Endothelial cell (in vitro differentiated cells): Measurements from ENCODE around the gene GCSAM. TPM values are rescaled to one million over a fixed set of nuclear protein-coding genes. Genes with fewer than 3 reads are reported as not detected.

Experiments
- DNase-seq: peaks from one replicate; pipeline ENCODE4 v3.0.0; 2021; ENCODE audit warnings: low spot score
- H3K27ac Mint-ChIP-seq: one replicate; pipeline ENCODE4 v1.8.0; 2021; ENCODE audit warnings: mixed read lengths, inconsistent platforms; ENCODE audit not compliant: unreplicated experiment
- H3K27me3 Mint-ChIP-seq: one replicate; pipeline ENCODE4 v1.8.0; 2021; ENCODE audit warnings: mild to moderate bottlenecking, moderate library complexity, mixed read lengths, inconsistent platforms; ENCODE audit not compliant: unreplicated experiment
- H3K36me3 Mint-ChIP-seq: one replicate; pipeline ENCODE4 v1.8.0; 2021; ENCODE audit warnings: mild to moderate bottlenecking, low read depth, mixed read lengths, inconsistent platforms; ENCODE audit not compliant: unreplicated experiment
- H3K4me1 Mint-ChIP-seq: one replicate; pipeline ENCODE4 v1.8.0; 2021; ENCODE audit warnings: mild to moderate bottlenecking, mixed read lengths, inconsistent platforms; ENCODE audit not compliant: unreplicated experiment
- H3K4me3 Mint-ChIP-seq: one replicate; pipeline ENCODE4 v1.8.0; 2021; ENCODE audit warnings: mild to moderate bottlenecking, mixed read lengths, inconsistent platforms; ENCODE audit not compliant: unreplicated experiment
- H3K9me3 Mint-ChIP-seq: one replicate; pipeline ENCODE4 v1.8.0; 2021; ENCODE audit warnings: mixed read lengths, inconsistent platforms; ENCODE audit not compliant: unreplicated experiment
- total RNA-seq: library from RNA; stranded (reverse); fragmentation: NEBNext Ultra II Directional; extraction: Animal tissue kit (Norgen Biotek cat#: 25700); gene quantifications from one replicate; pipeline ENCODE4 v1.2.1, GENCODE V29; 2021; ENCODE audit not compliant: unreplicated experiment
- TF ChIP-seq, protein P1 (sequence below): fragments of 200-600 bp; sonication (generic); IDR thresholded peaks from one replicate; pipeline ENCODE4 v1.5.0; 2021; ENCODE audit warnings: antibody characterized with exemption; ENCODE audit not compliant: unreplicated experiment

The GCSAM gene
- total RNA-seq, 1 donor from 2014 or later: not detected

DNA sequence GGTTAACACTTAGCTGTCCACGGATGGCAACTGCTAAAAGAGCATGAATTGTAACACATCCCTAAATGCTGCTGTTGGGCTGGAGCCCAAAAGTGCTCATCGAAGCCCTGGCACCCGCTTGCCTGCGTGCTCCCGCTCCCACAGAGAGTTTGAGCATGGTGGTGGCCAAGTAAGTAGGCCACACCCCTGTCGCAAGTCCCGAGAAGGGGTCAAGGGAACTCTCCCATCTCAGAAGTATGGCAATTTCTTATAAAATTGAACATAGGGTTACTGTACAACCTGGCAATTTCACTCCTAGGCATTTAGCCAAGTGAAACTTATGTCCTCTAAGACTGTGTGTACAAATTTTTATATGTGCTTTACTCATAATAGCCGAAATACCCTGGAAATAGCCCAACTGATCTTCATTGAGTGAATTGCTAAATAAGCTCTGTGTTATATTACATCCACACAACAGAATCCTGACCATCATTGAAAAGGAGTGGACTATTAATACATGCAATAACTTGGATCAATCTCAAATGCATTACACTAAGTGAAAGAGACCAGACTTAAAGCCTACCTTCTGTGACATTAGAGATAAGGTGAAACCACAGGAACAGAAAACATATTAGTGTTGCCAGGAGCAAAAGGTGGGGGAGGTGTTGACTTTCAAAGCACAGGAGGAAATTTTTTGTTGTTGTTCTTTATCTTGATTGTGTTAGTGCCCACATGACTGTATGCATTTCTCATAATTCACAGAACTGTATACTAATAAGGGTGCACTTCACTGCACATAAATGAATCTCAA lies 1.5 kb upstream of the GCSAM start:
- H3K36me3 Mint-ChIP-seq: no peaks in the 10 kb centered on the region
- peaks cover 24% of the 10 kb centered on the region for H3K4me1 Mint-ChIP-seq
- no peak for DNase-seq
- no peaks in the 10 kb centered on the region for H3K9me3 Mint-ChIP-seq
- no peak overlapping the region for H3K4me3 Mint-ChIP-seq
- TF ChIP-seq, protein P1, sequence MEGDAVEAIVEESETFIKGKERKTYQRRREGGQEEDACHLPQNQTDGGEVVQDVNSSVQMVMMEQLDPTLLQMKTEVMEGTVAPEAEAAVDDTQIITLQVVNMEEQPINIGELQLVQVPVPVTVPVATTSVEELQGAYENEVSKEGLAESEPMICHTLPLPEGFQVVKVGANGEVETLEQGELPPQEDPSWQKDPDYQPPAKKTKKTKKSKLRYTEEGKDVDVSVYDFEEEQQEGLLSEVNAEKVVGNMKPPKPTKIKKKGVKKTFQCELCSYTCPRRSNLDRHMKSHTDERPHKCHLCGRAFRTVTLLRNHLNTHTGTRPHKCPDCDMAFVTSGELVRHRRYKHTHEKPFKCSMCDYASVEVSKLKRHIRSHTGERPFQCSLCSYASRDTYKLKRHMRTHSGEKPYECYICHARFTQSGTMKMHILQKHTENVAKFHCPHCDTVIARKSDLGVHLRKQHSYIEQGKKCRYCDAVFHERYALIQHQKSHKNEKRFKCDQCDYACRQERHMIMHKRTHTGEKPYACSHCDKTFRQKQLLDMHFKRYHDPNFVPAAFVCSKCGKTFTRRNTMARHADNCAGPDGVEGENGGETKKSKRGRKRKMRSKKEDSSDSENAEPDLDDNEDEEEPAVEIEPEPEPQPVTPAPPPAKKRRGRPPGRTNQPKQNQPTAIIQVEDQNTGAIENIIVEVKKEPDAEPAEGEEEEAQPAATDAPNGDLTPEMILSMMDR: no peak
- no peak overlapping the region for H3K27ac Mint-ChIP-seq
- peaks cover 2% of the 10 kb centered on the region for H3K27me3 Mint-ChIP-seq

DNA sequence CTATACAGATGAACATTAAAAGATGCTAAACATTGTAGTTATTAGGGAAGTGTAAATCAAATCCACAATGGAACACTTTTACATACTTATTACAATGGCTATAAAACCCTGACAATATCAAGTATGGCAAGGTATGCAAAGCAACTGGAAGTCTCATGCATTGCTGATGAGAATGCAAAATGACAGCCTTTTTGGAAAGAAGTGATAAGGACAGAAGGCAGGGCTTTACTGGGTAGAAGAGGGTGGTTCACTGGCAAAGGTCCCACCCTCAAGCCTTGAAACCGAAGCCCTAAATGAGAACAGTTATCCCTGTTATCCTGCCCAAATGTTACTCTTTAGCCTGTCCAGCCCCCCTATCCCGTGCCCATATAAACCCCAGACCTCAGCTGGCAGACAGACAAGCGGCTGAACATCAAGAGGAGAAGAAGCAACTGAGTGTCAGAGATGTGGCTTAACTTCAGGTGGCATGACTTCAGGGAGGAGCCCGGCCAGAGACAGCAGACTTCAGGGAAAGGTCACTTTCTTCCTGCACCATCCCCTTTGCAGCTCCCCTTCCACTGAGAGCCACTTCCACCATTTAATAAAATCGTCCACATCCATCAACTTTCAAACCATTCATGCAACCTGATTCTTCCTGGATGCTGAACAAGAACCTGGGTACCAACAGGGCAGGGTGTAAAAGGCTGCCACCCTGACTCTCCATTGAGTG lies 732 bp upstream of the GCSAM start:
- Mint-ChIP-seq H3K4me1 (peaks cover 24% of the 10 kb centered on the region), H3K27ac (no peak overlapping the region), H3K27me3 (peaks cover 2% of the 10 kb centered on the region), H3K9me3 (no peaks in the 10 kb centered on the region), H3K36me3 (no peaks in the 10 kb centered on the region), H3K4me3 (no peak overlapping the region)
- TF ChIP-seq, protein P1: no peak
- DNase-seq: no peak

DNA sequence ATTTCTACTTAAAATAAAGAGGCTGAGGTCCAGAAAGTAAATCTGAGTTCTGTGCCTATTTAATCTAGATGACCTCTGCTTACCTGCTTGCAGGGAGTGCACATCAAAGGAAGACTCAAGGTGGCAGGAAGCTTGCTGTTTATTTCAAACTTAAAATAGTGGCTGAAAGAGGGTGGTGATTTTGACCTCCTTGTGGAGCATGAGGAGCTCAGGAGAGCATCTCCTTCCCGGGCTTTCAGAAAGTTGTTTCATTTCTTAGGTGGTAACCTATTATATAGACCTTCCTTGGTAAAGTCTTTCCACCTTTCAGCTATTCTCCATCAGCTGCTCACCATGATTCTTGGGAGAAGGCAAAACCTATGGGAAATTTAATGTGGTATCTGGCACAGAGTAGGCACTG lies 494 bp downstream of the GCSAM start:
- H3K27me3 Mint-ChIP-seq: peaks cover 2% of the 10 kb centered on the region
- H3K27ac Mint-ChIP-seq: no peak overlapping the region
- H3K36me3 Mint-ChIP-seq: no peaks in the 10 kb centered on the region
- no peaks in the 10 kb centered on the region for H3K9me3 Mint-ChIP-seq
- TF ChIP-seq, protein P1: no peak
- no peak for DNase-seq
- H3K4me3 Mint-ChIP-seq: no peak overlapping the region
- H3K4me1 Mint-ChIP-seq: peaks cover 24% of the 10 kb centered on the region

DNA sequence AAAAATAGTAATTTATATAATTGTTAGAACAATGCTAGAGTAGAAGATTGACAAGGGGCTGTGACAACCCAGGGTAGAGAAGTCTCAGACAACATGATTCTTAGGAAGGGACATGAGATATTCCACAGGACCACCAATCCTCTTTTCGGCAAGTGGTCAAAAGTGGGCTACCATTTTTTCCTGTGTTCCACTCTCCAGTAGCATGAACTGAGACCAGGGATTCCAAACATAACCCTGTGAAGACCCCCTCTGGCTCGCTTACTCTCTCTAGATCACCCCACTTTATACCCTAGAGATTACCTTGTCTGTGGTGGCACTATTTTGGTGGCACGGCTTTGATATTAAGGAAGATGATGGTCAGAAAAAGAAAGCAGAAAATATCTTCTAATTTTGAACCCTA lies 960 bp downstream of the GCSAM start:
- Mint-ChIP-seq H3K4me3 (no peak overlapping the region), H3K4me1 (peaks cover 23% of the 10 kb centered on the region), H3K27me3 (peaks cover 2% of the 10 kb centered on the region), H3K9me3 (no peaks in the 10 kb centered on the region), H3K36me3 (no peaks in the 10 kb centered on the region), H3K27ac (no peak overlapping the region)
- no peak for DNase-seq
- TF ChIP-seq, protein P1: no peak

DNA sequence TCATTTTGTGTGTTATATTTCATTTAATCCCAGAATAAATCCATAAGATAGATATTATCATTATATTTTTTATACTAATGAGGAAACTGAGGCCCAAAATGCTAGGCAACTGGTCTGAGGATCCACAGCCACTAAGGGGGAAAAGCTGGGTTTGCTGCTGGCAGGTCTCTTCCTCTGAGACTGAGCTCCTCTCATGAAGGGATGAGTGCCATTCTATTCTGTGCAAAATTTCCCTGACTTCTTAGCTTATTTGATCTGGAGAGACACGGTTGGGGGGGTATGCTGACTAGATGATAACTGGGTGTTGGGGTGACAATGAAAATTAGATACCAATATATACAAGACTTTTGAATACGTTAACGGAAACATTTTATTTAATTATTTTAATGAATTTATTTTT lies 1.9 kb downstream of the GCSAM start:
- no peak overlapping the region for H3K4me3 Mint-ChIP-seq
- no peak overlapping the region for H3K27ac Mint-ChIP-seq
- peaks cover 2% of the 10 kb centered on the region for H3K27me3 Mint-ChIP-seq
- no peaks in the 10 kb centered on the region for H3K9me3 Mint-ChIP-seq
- peaks cover 30% of the 10 kb centered on the region for H3K4me1 Mint-ChIP-seq
- TF ChIP-seq, protein P1: no peak
- H3K36me3 Mint-ChIP-seq: no peaks in the 10 kb centered on the region
- no peak for DNase-seq
